Stomach (tissue), 4 donors: ENCODE measurements around the gene ACBD3.

Source experiments
- EP300 ChIP-seq: sonication (generic); formaldehyde crosslinking; IDR thresholded peaks from one replicate; pipeline ENCODE4 v1.6.1; 2017; ENCODE audit warnings: antibody characterized with exemption
- POLR2AphosphoS5 ChIP-seq, 3 donors: sonication (generic); formaldehyde crosslinking; IDR thresholded peaks; one replicate each; pipeline ENCODE4 v1.6.1; 2016; ENCODE audit warnings: antibody characterized with exemption in 3 of 3
- TF ChIP-seq, protein P1 (sequence below), 7 experiments: fragments of 450-650 bp in 4 of 7; fragments of 200-600 bp in 3 of 7; sonication (generic) in 3 of 7; IDR thresholded peaks; one replicate each; pipeline ENCODE4 v1.5.1; 2016 to 2019; ENCODE audit warnings: antibody characterized with exemption in 7 of 7, control low read depth in 2 of 7, mild to moderate bottlenecking in 1 of 7

DNA sequence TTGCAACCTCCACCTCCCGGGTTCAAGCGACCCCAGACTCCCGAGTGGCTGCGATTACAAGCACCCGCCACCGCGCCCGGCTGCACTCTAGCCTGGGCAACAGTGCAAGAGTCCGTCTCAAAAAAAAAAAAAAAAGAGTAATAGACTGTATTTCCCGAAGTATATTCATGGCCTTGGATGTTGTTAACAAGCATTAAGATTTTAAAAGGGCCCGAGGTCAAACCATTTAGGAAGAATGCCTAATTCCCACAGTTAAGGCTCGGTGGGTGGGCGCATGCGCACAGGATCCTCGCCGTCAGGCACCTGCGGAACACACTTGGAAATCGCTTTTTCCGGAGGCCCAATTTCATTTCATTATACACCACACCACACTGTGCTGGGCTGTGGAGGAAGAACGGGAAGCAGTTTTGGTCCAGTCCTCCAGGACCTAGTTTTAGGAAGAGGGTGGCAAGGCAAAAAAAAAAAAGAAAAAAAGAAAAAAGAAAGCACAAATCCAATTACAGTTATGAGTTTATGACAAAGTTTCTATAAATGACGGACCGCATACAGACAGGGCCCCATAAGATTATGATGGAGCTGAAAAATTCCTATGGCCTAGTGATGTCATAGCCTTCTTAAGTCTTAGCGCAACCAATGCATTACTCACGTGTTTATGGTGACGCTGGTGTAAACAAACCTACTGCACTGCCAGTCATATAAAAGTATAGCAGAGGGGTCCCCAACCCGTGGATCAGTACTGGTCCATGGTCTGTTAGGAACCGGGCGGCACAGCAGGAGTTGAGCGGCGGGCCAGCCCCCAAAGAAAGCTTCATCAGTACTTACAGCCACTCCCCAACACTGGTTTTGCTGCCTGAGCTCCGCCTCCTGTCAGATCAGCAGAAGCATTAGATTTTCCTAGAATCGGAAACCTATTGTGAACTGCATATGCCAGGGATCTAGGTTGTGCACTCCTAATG, 85.8 kb downstream of the ACBD3 start:
- TF ChIP-seq, protein P1, sequence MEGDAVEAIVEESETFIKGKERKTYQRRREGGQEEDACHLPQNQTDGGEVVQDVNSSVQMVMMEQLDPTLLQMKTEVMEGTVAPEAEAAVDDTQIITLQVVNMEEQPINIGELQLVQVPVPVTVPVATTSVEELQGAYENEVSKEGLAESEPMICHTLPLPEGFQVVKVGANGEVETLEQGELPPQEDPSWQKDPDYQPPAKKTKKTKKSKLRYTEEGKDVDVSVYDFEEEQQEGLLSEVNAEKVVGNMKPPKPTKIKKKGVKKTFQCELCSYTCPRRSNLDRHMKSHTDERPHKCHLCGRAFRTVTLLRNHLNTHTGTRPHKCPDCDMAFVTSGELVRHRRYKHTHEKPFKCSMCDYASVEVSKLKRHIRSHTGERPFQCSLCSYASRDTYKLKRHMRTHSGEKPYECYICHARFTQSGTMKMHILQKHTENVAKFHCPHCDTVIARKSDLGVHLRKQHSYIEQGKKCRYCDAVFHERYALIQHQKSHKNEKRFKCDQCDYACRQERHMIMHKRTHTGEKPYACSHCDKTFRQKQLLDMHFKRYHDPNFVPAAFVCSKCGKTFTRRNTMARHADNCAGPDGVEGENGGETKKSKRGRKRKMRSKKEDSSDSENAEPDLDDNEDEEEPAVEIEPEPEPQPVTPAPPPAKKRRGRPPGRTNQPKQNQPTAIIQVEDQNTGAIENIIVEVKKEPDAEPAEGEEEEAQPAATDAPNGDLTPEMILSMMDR (IDR thresholded peaks at IDR 0.05), result no peak
- TF ChIP-seq POLR2AphosphoS5 (IDR thresholded peaks at IDR 0.05) (no peak), EP300 (no peak)
